ENCODE measurements around the gene CDYL.

Gene CDYL

GRCh38 chr6:4950836-4951533, 174.8 kb downstream of the CDYL start:
- no peak for DNase-seq (ENCODE audit: low read depth)
- no peak overlapping the region for H3K4me3 ChIP-seq (ENCODE audit: low read depth, low read length)
- in situ Hi-C loops (cut with HindIII; ENCODE audit: low sequenced_read_pairs): no loop called here
- TF ChIP-seq CTCF (IDR thresholded peaks at IDR 0.05; ENCODE audit: low read depth, low read length, missing control alignments): no peak

- TF ChIP-seq CTCF (IDR thresholded peaks at IDR 0.05; ENCODE audit: low read depth, low read length, missing control alignments): no peak
- in situ Hi-C loops (cut with HindIII; ENCODE audit: low sequenced_read_pairs): no loop called here
- no peak for DNase-seq (ENCODE audit: low read depth)
- H3K4me3 ChIP-seq (ENCODE audit: low read depth, low read length): no peak overlapping the region
These were observed 177.2 kb downstream of the CDYL start for GRCh38 chr6:4953440-4953839.

GRCh38 chr6:4956625-4957024, 180.4 kb downstream of the CDYL start:
- in situ Hi-C loops (cut with HindIII; ENCODE audit: low sequenced_read_pairs): no loop called here
- H3K4me3 ChIP-seq (ENCODE audit: low read depth, low read length): no peak overlapping the region
- no peak for DNase-seq (ENCODE audit: low read depth)
- TF ChIP-seq CTCF (IDR thresholded peaks at IDR 0.05; ENCODE audit: low read depth, low read length, missing control alignments): no peak

GRCh38 chr6:4957521-4958231, 181.5 kb downstream of the CDYL start:
- in situ Hi-C loops (cut with HindIII; ENCODE audit: low sequenced_read_pairs): no loop called here
- TF ChIP-seq CTCF (IDR thresholded peaks at IDR 0.05; ENCODE audit: low read depth, low read length, missing control alignments): peak; percentile 29
- no peak overlapping the region for H3K4me3 ChIP-seq (ENCODE audit: low read depth, low read length)
- no peak for DNase-seq (ENCODE audit: low read depth)

- no peak overlapping the region for H3K4me3 ChIP-seq (ENCODE audit: low read depth, low read length)
- in situ Hi-C loops (cut with HindIII; ENCODE audit: low sequenced_read_pairs): no loop called here
- TF ChIP-seq CTCF (IDR thresholded peaks at IDR 0.05; ENCODE audit: low read depth, low read length, missing control alignments): no peak
- DNase-seq (ENCODE audit: low read depth): no peak
These were observed 182.4 kb downstream of the CDYL start for GRCh38 chr6:4958624-4959023.

GRCh38 chr6:4961322-4962168, 185.3 kb downstream of the CDYL start:
- no peak overlapping the region for H3K4me3 ChIP-seq (ENCODE audit: low read depth, low read length)
- in situ Hi-C loops (cut with HindIII; ENCODE audit: low sequenced_read_pairs): no loop called here
- DNase-seq (ENCODE audit: low read depth): no peak
- TF ChIP-seq CTCF (IDR thresholded peaks at IDR 0.05; ENCODE audit: low read depth, low read length, missing control alignments): no peak

Measured in astrocyte of the cerebellum (primary cell).